T follicular helper cell (primary cell): ENCODE measurements around the gene LRCH1.

Experiments used
- DNase-seq: peaks from one replicate; pipeline ENCODE4 v3.0.0-alpha.2; 2020; ENCODE audit warnings: low read depth

LRCH1 gene

GRCh38 chr13:46665633-46666482 is 112.9 kb downstream of the LRCH1 start:
- no peak for DNase-seq

GRCh38 chr13:46666727-46667456 is 113.9 kb downstream of the LRCH1 start:
- DNase-seq, result no peak

- no peak for DNase-seq
Measured at GRCh38 chr13:46667687-46668281, 114.8 kb downstream of the LRCH1 start.

GRCh38 chr13:46668302-46668720 is 115.3 kb downstream of the LRCH1 start:
- DNase-seq, result no peak

- DNase-seq, result no peak
Measured at GRCh38 chr13:46668931-46669525, 116.1 kb downstream of the LRCH1 start.

DNA sequence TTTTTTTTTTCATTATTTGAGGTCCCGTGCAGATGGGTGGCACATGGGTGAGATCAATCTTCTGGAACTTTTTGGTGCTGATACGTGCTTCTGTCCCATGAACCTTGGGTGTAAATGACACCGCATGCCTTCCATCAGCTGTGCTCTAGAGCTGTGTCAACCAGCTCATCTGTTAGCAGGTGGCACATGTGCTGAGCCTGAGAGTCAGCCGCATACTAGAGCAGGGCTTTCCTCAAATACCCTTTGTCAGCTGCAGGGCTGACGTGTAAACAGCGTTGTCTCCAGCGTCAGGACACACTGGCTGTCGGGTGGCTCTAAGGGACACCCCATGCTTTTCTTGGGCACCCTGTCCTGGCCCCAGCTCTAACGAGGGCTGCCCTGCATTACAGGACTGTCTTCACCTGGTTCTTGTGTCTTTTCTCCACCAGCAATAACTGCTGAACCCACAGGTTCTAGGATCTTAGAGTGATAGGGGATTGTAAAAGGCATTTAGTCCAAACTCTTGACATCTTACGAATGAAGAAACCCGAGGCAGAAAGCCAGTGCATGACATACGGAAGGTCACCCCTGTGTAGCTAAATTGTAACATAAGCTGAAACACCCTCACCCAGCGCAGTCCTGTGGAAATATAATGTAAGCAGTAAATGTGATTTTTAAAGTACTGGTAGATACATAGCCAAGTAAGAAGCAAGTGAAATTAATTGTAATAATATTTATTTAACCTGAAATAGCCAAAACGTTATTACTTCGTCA is 119.5 kb downstream of the LRCH1 start:
- no peak for DNase-seq

GRCh38 chr13:46675016-46675415 is 122.0 kb downstream of the LRCH1 start:
- DNase-seq, result no peak

- DNase-seq, result no peak
Measured at GRCh38 chr13:46676378-46676725, 123.4 kb downstream of the LRCH1 start.

GRCh38 chr13:46679369-46680120 is 126.6 kb downstream of the LRCH1 start:
- no peak for DNase-seq

DNA sequence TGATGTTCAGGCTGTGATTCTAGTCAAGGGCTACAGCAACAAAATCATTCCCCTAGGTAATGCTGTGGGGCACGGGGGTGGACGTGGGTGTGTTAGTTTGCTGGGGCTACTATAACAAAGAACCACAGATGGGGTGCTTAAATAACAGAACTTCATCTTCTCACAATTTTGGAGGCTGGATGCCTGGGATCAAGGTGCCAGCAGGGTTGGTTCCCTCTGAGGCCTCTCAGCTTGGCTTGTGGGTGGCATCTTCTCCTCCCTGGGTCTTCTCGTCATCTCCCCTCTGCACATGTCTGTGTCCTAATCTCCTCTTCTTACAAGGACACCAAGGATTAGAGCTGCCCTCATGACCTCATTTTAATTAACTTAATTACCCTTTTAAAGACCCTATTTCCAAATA is 129.0 kb downstream of the LRCH1 start:
- no peak for DNase-seq

DNA sequence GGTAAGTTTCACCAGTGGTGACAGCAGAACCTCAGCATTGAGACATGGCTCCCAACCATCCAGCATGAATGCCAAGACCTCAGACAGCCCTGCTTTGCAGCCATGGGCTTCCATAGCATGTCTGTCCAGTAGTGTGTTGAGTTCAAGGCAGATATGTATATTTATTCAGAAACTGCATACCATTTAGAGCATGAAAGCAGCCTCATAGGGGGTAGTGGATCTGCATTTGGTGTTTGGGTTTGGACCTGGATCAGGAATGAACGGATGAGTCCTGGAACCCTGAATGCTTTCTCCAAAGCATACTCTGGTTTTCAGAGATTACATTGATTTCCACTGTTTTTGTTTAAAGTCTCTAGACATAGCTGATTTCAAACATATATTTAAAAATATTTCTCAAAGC is 129.7 kb downstream of the LRCH1 start:
- no peak for DNase-seq

GRCh38 chr13:46683676-46684260 is 130.8 kb downstream of the LRCH1 start:
- DNase-seq, result no peak

DNA sequence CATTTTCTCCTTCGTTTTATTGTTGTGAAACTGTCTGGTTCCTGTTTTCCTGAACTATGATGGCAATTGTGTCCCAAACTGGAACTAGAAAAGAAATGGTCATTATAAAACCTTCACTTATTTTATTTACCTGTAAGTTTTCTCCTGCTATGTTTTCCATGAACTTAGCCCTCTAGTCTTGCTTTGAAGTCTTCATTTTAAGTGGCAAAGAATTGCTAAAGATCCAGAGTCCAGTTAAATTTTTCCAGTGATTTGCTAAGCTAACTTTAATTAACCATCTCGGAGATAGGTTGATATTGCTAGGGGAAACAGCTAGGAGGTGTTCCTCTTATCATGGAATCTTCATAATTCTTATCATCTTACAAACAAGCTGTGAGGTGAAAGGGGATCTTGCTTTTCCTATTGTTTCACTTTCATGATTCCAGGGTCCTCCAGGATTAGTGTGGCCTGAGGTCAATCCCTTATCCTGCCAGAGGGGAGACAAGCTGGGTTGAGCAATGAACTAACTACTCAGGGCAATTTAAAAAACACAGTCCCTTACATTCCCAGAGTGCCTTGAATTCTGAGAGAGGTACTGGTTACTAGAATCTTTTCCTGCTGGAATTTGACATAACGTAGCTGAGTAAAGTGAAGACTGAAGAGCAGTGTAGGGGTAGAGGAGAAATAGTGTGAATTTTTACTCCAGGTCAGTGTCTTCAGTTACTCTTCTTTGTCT is 131.5 kb downstream of the LRCH1 start:
- DNase-seq, result no peak

DNA sequence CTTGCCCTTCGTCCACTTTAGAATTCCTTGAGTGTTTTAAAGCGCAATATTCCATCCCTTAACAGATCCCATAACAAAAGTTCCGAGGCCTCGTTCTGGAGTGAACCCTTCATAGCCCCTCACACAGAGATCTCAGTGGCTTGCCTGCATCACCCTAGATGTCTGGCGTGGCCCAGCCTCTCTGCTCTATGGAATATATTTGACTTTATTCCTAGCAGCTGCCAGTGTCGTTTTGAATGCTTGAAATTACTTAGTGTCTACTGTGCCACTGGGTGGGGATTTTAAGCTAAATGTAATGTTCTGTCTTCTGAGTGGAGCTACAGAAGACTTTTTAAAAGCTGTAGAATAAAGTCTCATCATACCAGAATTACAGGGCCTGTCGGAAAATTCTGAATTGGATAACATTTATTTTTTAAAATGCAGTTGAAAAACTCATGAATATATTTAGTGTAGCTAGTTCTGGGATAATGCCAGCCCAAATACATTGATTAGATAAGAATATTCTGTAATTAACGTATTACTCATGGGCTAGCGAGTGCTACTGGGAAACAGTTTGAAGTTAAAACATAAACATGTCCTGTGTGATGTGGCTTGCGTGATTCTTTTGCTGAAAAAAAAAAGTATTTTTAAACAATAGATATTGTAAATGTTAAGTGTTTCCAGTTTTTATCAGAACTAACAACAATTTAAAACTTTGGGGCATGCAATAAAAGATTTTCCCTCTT is 132.2 kb downstream of the LRCH1 start:
- no peak for DNase-seq

DNA sequence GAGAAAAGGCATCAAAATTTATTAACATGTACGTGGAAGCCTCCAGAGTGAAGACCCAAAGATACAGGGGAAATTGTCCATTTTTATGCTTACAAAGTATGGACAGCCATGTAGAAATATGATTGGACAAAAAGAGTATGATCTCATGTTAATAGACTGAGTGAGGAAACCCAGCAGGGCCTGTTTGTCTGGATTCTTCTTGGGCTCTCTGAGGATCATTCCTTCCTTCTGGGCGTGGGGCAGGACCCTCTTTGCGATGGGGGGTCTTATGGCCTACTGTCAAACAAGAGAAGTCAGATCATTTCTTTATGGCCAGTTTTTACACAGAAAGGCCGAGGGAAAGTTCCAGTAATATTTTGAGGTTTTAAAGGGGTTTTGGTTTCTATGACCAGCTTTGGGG is 133.2 kb downstream of the LRCH1 start:
- no peak for DNase-seq

DNA sequence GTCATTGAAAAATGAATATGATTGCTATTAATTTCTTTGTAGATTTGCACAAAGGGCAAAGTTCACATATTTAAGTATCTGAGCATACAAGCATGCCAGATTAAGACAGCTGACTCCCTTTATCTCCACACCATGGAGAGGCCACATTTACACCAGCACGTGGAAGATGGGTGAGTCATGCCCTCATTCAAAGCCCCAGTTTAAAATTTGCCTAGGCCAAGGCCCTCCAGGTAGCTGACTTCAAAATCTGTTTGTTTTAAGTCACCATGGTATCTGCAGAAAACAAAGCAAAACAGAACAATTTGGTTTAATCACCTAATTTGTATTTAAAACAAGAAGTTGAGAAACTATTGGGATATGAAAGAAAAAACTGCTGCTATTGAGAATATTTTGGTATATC is 134.8 kb downstream of the LRCH1 start:
- no peak for DNase-seq

- no peak for DNase-seq
Measured at GRCh38 chr13:46688306-46688705, 135.3 kb downstream of the LRCH1 start.

DNA sequence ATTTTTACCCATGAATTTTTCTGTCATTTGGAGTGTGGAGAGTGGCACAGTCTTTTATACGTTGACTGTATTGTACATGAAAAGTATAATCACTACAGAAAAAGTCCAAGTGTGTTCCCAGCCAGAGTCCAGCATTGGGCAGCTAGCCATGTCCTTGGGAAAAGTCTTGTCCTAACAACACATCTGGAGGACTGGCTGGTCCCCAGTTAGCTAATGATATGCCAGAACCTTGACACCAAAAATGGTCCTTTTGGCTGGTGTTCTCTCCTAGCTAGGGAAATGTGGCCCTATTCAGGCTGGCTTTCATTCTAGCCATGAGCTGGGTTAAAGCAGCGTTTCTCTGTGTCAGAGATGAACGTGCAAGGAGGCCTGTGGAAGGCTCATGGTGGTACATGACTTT is 145.0 kb downstream of the LRCH1 start:
- no peak for DNase-seq

GRCh38 chr13:46698910-46699460 is 146.0 kb downstream of the LRCH1 start:
- no peak for DNase-seq
